HG02943 (cell line): ENCODE measurements around the gene FAM89B.
A peak's percentile ranks its signal among the peaks of the same experiment; 100 is the strongest.

ENCODE experiments used
- ATAC-seq: cut with Tn5 transposase; IDR thresholded peaks from one replicate; pipeline ENCODE4 v1.9.1; 2021; ENCODE audit warnings: mild to moderate bottlenecking, low read depth, moderate library complexity; ENCODE audit not compliant: unreplicated experiment

FAM89B gene

DNA sequence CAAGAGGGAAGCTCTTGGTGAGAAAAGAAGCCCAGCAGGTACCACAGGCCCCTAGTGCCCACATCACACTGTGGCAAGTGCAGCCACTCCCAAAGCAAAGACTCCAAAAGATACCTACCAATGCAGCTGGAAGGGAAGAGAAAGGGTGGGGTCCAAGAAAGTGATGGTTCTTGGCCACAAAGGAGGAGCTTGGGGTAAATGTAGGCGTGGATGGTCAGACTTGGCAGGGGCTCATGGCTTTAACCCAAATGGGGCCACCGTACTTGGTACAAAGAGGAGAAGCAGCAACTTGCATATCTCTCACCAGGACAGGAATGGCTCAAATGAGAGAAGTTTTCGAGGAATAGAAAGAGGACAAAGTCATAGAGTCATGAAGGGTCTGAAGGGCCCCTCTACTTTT, 36.9 kb downstream of the FAM89B start:
- ATAC-seq, result no peak

DNA sequence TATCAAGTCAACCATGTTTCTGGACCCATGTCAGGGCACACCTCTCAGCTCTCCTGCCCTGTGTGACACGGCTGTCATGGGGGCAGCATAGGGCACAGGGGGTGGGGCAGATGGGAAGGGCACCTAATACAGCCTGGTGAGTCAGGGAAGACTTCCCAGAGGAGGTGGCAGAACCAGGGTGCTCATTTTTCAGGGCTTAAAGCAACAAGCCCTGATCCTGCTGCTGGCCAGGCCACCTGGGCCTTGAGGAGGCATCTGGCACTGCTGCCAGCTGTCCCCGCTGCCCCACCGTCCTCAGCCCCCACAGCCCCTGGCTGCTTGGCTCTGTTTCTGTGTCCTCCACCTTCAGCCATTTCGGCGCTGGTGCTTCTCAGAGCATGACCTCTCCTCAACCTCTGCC, 37.3 kb downstream of the FAM89B start:
- ATAC-seq, result no peak

DNA sequence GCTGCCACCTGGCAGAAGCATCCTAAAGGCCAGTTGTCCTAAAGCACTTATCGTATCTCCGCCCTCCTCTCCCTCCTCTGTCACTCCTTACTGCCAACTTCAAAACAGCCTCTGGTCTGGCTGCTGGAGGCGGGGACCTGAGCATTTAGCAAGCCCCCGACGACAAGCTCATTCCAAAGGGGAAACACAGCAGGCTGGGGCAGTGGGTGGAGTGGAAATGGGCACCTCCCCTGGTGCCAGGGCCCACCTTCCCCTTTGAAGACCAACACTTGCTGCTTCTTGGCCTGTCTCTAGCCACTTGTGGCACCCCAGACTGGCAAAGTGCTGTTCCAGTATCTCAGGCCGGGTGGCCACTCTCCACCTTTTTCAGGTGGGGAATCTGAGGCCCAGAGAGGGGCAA, 38.1 kb downstream of the FAM89B start:
- ATAC-seq, result no peak

DNA sequence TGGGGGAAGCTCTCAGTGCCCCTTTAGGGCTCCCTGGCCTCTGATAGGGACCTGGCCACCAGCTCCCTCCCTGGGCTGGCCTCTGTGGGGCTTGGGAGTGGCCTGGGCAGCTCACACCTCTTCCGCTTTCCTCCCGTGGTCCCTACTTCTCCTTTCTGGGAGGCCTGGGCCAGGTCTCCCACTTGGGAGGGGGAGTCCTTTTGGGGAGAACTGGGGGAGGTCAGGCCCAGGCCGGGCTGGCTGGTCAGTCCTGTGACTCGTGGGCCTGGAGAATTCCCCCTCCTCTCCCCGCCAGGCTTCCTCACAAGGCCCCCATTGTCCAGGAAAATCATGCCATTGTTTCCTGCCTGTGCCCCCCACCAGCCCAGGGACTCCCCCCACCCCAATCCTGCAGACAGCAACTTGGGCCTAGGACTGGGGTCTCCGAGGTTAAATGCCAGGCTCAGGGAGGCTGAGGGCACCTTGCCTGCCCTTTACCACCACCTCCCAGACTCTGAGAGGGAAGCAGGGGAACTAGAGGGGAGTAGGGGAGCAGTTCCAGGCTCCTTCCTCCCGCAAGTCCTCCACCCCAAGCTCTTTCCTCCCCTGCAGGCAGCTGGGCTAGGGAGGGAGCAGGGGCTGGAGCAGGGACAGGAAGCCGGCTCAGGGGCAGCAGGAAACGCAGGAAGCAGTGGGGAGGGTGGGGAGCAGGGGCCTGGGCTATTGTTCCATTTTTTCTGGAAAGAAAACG, 38.9 kb downstream of the FAM89B start:
- no peak for ATAC-seq

DNA sequence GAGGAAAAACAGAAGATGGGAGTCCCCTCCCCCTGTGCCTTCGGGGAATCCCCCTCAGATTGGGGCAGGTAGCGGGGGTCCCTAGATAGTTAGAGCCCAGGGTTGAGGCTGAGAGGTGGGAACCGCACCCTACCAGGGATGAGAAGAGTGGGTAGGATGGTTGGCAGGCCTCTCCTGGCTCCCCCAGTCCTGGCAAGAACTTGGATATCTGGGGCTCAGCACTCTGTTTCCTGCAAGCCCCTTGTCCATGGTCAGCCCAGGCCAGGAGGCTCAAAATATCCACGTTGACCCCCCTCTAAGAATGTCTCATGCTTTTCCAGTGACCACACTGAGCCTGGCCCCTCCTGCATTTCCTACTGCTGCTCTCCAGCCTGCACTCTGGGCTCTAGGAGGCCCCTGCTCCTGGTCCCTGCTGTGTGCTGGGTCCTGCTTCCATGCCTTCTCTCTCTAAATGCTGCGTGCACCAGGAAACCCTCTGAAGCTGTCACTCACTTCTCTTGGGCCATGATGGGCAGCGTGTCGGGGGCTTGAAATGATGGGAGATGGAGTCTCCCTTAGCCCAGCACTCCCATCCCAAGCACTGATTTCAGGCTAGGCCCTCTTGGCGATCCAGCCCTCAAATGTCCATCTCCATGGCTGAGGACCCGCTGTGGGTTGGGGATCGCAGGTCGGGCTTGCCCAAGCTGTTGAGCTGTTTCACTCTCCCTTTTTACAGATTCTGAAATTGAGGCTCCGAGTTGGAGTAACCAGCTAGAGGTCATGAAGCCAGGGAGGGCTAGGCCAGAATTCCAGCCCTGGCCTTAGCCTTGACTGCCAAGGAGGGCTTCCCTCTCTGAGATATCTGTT, 39.6 kb downstream of the FAM89B start:
- no peak for ATAC-seq

DNA sequence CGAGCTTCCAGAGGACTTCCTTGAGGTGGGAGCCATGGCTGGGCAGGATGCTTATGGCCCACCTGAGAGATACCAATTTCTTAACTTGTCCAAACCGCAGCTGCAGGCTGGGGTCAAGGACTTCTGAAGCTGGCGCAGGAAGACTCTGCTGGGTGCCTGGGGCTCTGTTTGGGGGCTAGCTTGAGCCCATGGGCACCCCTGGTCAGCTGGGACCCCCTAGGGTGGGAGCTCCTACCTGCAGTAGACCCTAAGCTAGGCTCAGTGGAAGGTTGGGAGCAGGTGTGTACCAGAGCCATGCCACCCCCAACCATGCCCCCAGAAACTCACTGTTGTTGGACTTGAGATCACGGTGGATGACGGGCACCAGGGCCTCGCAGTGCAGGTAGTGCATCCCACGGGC, 40.4 kb downstream of the FAM89B start:
- no peak for ATAC-seq

DNA sequence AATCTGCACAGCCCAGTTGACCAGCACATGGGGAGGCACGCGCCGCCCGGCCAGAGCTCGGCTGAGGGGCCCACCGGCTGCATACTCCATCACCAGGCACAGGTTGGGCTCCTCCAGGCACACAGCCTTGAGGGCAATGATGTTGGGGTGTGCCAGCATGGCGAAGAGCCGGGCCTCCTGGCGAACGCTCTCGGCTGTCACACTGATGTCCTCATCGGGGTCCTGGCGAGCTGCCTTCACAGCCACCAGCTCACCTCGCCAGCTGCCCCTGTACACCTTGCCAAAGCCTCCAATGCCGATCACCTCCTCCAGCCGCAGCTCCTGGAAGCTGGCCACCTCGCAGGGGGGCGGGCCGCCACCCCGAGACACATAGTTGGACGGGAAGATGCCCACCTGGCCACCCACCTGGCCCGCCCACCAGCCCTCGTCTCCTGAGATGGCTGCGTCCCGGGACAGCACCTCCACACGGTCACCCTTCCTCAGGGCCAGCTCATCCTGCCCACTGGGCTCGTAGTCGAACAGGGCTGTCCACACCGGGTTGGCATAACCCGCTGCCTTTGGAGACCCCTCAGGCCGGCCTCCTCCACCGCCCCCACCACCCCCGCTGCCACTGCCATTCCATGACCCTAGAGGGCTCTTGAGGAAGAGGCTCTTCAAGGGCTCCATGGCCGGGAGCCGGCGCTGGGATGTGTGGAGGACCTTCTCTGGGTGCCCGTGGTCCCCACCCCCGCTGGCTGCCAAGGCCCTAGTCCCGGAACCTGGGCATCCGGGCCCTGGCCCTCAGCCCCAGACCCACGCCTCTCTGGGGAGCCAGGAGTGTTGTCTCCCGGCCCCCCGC, 41.0 kb downstream of the FAM89B start:
- ATAC-seq, result no peak

DNA sequence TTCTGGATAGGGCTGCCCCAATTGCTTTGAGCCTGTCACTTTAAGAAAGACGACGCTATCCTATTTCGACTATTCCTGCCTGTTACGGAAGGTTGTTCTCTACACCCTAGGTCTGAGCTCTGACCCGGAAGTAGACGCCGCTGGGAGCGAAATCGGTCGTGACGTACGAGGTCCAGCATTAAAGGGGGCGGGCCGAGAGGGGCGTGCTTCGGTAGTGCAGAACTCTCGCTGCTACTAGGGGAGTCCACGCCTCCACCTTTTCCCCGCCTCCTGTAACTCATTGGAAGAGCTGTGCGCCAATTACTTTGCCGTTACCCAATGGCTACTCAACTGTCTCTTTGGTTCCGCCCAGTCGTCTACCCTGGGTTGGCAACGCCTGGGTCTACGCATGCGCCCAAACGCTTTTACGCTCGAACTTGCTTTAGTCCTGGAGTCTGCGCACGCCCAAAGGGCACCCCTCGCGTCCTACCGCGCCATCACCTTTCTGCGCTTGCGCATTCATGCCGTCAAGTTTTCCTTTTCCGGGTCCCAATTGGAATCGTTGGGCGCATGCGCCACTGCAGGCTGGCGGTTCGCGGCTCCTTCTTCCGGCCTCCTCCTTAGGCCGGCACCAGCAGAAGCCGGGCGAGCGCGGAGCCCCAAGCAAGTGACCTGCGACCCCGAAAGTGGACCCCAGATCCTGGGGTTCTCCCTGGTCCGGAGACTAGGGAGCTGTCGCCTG, 43.1 kb downstream of the FAM89B start, which contains the start of gene PCNX3:
Gene PCNX3, plus strand, starts transcription at position 548 of the 721 bp plus-strand sequence. CDS start 536 bp downstream, outside the sequence.
- ATAC-seq, result peak; percentile 81

DNA sequence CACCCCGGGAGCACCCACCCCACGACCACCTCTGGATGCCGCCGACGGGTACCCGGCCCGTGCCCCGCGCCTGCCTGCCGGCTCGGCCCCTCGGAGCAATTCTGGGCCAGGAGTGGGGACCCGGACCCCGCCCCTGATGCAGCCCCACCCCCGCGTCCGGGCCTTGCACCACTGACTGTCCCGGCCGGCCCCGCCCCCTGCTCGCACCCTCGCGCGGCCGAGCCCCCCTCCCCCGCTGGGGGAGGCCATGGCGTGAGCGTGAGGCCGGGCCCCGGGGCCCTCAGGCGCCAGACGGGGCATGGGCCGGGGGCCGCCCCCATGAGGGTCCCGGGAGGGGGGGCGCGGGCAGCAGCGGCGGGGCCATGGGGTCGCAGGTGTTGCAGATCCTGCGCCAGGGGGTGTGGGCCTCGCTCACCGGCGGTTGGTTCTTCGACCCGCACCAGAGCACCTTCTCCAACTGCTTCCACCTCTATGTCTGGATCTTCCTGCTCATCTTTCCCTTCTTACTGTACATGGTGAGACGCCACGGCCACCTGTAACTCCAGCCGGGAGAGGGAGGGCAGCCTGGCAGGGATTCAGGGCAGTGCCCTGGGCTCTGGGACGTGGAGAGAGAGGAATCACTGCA, 43.7 kb downstream of the FAM89B start:
- peak; percentile 0 for ATAC-seq

DNA sequence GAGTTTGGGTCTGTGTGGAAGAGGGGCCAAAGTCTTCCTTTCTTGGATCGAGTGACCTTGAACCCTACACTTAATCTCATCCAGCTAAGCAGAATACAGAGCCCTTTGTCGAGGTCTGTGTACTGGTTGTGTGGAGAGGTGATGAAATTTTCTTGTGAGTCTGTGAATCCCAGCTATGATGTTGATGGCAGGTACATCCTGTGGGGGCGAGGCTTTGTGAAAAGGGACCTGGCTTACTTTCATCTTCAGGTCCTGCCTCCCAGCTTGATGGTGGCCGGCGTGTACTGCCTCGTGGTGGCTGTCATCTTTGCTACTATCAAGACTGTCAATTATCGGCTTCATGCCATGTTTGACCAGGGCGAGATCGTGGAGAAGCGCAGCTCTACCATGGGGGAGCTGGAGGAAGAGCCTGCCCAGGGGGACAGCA, 44.2 kb downstream of the FAM89B start:
- ATAC-seq, result no peak

DNA sequence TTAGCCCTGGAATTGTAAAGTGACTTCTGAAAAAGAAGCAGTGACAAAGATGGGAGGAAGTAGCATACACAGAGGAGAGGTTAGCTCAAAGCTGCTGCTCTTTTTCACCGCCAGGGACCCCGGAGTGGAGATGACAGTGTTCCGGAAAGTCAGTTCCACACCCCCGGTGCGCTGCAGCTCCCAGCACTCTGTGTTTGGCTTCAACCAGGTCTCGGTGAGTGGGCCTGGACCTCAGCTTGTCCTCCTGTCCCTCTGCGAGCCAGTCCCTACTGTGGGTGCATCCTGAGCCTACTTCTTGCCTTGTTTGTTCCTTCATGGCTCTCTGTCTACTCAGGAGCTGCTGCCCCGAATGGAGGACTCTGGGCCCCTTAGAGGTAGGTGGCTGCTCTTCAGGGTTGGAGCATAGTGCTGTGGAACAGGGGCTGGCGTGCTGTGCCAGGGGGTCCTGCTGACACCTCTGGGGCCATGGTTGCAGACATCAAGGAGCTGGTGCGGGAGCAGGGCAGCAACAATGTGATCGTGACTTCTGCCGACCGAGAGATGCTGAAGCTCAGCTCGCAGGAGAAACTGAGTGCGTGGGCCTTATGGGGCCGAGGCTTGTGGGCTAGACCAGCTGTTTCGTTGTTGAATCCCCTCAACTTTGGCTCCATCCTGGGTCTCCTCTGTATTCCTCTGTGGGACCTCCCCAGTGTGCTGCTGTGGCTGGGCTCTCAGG, 45.0 kb downstream of the FAM89B start:
- no peak for ATAC-seq

DNA sequence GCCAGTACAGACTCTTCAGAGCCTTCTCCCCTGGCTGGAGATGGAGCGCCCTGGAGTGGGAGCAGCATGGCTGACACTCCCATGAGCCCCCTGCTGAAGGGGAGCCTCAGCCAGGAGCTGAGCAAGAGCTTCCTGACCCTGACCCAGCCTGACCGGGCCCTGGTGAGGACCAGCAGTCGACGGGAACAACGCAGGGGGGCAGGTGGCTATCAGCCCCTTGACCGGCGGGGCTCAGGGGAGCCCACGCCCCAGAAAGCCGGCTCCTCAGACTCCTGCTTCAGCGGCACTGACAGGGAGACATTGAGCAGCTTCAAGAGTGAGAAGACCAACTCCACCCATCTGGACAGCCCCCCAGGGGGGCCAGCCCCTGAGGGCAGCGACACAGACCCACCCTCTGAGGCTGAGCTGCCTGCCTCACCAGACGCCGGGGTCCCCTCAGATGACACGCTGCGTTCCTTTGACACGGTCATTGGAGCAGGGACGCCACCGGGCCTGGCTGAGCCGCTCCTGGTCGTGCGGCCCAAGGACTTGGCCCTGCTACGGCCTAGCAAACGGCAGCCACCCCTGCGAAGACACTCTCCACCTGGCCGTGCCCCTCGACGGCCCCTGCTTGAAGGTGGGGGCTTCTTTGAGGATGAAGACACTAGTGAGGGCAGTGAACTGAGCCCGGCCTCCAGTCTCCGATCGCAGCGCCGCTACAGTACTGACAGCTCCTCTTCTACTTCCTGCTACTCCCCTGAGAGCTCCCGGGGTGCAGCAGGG, 45.8 kb downstream of the FAM89B start:
- no peak for ATAC-seq

DNA sequence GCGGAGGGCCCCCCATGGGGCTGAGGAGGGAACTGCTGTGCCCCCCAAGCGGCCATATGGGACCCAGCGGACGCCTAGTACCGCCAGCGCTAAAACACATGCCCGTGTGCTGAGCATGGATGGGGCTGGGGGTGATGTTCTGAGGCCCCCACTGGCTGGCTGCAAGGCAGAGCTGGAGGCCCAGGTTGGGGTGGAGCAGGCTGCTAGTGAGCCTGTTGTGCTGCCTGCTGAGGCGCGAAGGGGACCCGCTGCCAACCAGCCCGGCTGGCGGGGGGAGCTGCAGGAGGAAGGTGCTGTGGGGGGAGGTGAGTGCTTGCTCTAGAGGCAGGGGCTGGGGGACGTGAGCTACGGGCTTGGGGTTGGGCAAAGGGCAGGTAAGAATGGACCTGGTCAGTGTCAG, 46.4 kb downstream of the FAM89B start:
- no peak for ATAC-seq

DNA sequence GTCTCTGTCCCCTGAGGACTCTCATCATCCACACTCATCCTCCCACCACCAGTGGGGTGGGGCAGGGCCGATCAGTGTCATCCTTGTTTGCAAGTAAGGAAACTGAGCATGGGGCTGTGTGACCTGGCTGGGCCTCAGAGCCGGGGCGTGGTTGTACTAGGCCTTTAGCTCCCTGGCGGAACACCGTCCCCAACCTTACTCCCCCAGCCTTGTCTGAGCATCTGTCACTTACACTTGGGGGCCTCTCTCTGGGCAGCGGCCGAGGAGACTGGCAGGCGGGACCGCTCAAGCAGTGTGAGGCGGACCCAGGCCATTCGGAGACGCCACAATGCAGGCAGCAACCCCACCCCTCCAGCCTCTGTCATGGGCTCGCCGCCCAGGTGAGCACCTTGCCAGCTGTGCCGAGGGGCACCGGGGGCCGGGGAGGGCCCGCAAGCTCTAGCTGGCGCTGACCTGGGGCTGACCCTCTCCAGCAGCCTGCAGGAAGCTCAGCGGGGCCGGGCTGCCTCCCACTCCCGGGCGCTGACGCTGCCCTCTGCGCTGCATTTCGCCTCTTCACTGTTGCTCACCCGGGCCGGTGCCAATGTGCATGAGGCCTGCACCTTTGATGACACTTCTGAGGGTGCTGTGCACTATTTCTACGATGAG, 47.1 kb downstream of the FAM89B start:
- ATAC-seq, result no peak

DNA sequence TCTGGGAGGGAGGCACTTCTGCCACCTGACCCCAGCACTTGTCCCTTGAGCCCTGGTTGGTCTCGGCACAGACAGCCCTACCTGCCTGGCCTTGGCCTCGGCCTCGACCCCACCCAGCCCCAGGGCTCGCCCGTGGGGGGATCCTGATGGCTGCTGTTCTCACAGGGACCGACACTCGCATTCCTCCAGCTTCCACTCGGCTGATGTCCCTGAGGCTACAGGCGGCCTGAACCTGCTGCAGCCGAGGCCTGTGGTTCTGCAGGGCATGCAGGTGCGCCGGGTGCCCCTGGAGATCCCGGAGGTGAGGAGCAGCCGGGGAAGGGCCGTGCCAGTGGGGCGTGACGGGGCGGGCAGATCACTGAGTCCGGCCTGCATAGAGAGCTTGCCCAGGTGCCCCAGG, 48.3 kb downstream of the FAM89B start:
- ATAC-seq, result no peak

DNA sequence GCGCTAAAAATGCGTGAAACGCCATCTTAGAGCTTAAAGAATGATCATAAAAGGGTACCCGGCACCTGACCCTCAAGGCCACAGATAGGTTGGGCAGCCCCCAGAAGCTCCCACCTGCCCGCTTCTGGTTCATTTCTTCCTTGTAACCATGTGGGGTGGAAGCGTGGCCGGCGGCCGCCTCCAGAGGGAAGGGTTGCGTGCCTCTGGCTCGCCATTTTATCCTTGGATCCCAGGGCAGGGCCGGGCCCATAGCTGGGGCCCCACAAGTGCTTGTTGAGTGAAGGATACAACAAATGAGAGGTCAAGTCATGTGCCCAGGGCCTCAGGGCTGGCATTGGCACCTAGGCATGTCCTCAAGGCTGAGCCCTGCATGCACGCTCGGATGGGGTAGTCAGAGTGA, 49.1 kb downstream of the FAM89B start:
- ATAC-seq, result no peak

DNA sequence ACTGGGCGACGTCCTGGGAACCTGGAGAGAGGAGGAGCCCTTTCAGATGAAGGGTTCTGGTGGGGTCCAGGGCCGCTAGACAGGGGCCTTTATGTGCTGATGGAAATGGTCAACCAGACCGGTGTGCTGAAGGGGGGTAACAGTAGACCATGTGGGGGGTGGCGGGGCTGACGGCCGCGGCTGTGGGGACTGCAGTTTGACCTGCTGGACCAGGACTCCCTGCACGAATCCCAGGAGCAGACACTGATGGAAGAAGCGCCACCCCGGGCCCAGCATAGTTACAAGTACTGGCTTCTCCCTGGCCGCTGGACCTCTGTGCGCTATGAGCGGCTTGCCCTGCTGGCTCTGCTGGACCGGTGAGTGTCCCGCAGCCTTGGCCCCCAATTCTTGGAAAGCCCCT, 49.7 kb downstream of the FAM89B start:
- no peak for ATAC-seq

DNA sequence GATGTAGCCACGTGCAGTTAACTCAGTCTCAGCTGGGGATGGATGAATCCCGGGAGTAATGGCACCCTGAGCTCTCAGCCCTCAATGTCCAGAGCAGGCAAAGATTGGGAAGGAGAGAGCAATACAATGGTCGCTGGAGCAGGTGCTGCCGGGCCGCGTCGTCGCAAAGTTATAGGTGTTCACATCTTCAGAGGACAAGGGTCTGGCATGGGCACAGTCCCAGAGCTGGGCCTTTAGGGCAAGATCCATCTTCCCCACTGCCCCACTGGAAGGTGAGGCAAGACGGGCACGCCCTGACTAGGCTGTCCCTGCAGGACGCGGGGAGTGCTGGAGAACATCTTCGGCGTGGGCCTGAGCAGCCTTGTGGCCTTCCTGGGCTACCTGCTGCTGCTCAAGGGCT, 50.8 kb downstream of the FAM89B start:
- no peak for ATAC-seq
